GM19463 (cell line): ENCODE data around the gene DHFR.
"Not testable (repeated sequence)": the region's sequence is repeated elsewhere in the genome, so short reads cannot be mapped to it uniquely, and the experiment has no call there.

ENCODE experiments used
- ATAC-seq: cut with Tn5 transposase; IDR thresholded peaks from one replicate; pipeline ENCODE4 v1.9.1; 2021; ENCODE audit warnings: mild to moderate bottlenecking, moderate library complexity; ENCODE audit not compliant: unreplicated experiment

The DHFR gene

DNA sequence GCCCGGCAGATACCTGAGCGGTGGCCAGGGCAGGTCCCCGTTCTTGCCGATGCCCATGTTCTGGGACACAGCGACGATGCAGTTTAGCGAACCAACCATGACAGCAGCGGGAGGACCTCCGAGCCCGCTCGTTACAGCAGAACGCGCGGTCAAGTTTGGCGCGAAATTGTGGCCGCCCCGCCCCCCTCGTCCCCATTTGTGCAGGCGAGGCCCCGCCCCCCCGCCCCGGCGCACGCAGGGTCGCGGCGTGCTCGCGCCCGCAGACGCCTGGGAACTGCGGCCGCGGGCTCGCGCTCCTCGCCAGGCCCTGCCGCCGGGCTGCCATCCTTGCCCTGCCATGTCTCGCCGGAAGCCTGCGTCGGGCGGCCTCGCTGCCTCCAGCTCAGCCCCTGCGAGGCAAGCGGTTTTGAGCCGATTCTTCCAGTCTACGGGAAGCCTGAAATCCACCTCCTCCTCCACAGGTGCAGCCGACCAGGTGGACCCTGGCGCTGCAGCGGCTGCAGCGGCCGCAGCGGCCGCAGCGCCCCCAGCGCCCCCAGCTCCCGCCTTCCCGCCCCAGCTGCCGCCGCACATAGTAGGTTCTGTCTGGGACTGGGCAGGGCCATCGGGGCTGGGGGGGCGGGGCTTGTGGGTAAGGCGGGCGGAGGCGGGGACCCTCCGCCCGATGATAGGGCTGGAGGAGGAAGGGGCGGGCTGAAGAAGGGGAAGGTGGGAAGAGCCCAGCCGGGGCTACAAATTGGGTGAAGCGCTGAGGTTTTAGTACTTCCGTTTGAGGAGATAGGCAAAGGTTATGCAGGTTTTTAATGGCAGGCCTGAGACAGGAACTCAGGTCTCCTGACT, at the start of gene DHFR, which contains the start of gene MSH3:
TSS of gene DHFR (minus strand) at position 593 of the 840 bp plus-strand sequence. CDS start at position 99, 494 bp downstream.
TSS of gene MSH3 (plus strand) at position 262 of the 840 bp plus-strand sequence. CDS start at position 338, 76 bp downstream.
- peak; percentile 65 for ATAC-seq

DNA sequence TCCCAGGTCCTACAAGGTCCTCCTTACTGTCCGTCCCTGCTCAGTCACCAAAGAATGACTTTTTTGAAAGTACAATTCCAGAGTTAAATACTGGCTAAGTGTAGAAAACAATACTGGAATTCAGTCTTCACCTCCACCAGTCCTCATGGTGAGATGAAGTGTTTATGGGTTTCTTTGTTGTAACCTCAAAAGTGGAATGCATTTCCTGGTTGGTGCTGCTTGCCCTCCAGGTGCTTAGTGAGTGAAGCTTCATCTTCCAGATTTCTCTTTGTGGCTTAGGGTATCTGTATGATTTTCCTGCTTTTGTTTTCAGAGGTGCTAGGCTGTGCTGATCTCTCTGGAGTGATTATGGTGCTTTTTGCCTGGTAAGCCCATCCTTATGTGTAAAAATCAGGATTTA, 49.4 kb upstream of the DHFR start:
- no peak for ATAC-seq

- ATAC-seq, result no peak
Measured at GRCh38 chr5:80703747-80704146, 49.0 kb upstream of the DHFR start.

- ATAC-seq, result no peak
Measured at GRCh38 chr5:80703291-80703690, 48.5 kb upstream of the DHFR start.

GRCh38 chr5:80701597-80701996, 46.8 kb upstream of the DHFR start:
- no peak for ATAC-seq

DNA sequence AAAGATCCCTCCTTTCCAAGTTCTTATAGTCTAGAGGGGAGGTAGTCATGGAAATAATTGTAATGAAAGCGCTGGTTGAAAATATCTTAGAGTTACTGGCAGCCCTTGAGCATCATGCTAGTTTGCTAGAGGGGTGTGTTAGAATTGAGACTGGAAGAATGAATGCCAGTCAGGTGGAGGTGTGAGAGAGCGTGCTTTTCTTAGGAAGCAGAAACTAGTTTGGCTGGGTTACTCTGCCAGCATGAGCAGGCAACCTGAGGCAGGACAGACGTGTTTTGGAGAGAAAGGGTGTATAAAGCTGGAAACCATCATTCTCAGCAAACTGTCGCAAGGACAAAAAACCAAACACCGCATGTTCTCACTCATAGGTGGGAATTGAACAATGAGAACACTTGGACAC, 43.6 kb upstream of the DHFR start:
- no peak for ATAC-seq

DNA sequence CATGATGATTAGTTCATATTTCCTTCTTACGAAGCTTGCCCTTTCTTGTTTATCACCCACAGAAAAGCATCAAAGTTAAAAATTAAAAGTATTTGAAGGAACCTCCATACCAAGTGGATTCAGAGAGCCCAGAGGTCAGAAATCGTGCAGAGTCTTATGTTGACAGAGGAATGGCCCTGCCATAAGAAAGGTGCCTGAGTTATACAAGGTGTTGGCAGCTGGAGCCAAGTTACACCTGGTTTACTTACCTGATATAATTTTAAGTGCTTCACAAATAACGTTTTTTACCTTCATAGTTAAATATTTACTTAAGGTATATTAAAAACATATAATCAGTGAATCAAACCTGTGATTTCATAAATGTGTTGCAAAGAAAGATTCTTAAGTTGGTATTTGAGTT, 42.3 kb upstream of the DHFR start:
- ATAC-seq, result no peak

DNA sequence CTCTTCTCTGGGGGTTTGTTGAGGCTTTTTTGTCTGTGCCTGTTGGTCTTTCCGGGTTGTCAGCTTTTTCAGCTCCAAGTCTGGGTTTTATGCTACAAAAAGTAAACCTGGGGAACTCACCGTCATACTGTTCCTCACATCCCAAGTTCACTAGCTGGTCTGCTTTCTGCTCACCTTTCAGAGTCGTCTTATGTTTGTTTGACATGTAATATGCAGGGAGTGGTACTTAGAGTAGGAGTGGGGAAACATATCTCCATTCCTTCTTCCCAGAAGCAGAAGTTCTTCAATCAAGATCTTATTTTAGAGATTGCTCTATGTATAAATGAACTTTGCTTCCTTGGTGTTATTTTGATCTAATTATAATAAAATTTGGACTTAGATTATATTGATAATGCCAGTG, 41.7 kb upstream of the DHFR start:
- no peak for ATAC-seq

DNA sequence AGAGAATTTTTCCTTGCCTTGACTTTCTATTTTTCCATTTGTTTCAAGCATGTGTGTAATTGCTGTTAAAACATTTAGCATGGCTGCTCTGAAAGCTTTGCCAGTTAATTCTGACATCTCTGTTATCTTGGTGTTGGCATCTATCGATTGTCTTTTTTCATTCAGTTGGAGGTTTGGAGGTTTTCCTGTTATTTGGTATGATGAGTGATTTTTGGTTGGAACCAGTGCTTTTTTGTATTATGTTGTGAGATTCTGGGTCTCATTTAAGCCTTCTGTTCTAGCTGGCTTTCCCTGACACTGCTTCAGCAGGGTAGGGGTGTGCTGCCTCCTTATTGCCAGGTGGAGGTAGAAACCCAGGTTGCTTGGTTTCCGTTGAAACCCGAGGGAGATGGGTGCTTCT, 40.9 kb upstream of the DHFR start:
- no peak for ATAC-seq

GRCh38 chr5:80689627-80690026, 34.8 kb upstream of the DHFR start:
- no peak for ATAC-seq

GRCh38 chr5:80688648-80689420, 34.1 kb upstream of the DHFR start:
- ATAC-seq, result no peak

DNA sequence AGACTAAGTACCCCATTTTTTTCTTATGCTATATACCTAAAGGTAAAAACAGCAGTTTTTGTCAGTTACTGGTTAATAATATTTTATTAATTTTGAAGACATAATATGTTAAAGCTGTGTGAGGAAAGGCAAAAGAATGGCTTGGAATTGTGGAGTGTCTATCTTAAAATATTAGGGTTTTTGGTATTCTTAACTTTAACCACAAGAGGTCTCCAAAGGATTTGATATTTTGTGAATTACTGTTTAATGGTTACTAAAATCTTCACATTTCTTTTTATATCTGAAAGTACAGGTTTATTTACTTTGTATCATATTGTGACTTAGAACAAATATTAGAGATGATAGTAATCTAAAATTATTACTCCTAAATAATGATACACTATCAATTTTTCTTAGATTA, 32.0 kb upstream of the DHFR start:
- no peak for ATAC-seq

DNA sequence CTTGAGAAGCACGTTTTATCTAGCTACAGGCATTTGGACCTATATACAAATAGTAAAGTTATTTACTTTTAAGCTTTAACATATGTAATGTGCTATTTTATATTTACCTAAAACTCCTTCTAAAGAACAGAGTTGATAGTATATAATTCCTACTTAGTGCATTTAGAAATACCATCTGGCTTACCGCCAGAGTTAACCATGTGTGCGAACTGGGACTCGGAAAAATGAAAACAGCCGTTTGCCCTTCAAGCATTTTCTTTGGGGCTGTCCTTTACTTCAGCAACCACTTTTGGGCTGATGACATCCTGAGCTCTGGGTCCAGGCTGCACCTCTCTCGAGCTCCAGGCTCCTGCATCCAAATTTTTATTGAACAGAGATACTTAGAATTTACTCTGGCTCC, 21.9 kb upstream of the DHFR start:
- ATAC-seq, result no peak

DNA sequence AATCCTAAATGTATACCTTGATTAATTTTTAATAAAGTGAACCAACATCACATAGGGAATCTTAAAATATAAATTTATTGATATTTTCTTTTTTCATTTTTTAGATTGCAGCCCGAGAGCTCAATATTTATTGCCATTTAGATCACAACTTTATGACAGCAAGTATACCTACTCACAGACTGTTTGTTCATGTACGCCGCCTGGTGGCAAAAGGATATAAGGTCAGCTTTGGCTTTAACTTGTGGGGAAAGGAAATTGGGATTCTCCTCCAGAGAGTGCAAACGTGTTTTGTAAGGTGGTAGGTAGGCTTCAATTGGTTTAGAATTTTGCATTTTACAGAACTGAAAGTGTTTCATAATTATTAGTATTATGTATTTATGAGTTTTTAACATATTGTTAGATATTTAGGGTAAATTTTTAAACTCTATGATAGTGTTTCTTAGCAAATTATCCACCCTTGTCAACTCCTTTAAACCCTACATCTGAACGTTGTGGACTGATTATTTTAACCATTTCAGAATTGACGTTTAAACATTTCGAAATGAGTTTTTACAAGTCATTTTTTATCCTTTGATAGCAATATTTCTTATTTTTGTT, 17.5 kb upstream of the DHFR start:
- no peak for ATAC-seq

- peak; percentile 89 for ATAC-seq
Measured at GRCh38 chr5:80668016-80668969, 13.5 kb upstream of the DHFR start.

- ATAC-seq, result no peak
Measured at GRCh38 chr5:80667384-80667783, 12.6 kb upstream of the DHFR start.

DNA sequence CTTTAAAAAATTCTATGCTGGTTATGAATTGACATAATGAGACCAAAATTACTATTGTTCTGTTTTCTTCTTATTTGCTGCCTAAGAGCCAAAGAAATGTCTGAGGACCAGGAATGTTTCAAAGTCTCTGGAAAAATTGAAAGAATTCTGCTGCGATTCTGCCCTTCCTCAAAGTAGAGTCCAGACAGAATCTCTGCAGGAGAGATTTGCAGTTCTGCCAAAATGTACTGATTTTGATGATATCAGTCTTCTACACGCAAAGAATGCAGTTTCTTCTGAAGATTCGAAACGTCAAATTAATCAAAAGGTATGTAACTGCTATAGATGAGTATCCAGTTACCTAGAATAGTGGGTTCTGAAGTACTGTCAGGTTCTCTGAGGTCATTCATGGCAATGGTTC, 10.3 kb upstream of the DHFR start:
- ATAC-seq, result no peak

- ATAC-seq, result no peak
Measured at GRCh38 chr5:80662108-80662507, 7.3 kb upstream of the DHFR start.

- ATAC-seq, result not testable (repeated sequence)
Measured at GRCh38 chr5:80660661-80661060, 5.9 kb upstream of the DHFR start.

GRCh38 chr5:80659106-80659505, 4.3 kb upstream of the DHFR start:
- ATAC-seq, result no peak

- no peak for ATAC-seq
Measured at GRCh38 chr5:80656425-80656824, 1.6 kb upstream of the DHFR start.
